K562 (cell line): ENCODE data around the gene GCNT2.

Source experiments
- BACH1 ChIP-seq: fragments of 200-800 bp; sonication (Bioruptor generic); IDR thresholded peaks from 2 replicates; pipeline ENCODE4 v1.6.1; 2016; ENCODE audit warnings: missing genetic modification characterization, missing compliant biosample characterization
- CHD7 ChIP-seq: fragments of 200-600 bp; sonication (generic); IDR thresholded peaks from one replicate; pipeline ENCODE4 v1.6.1; 2012; ENCODE audit warnings: mild to moderate bottlenecking, low read depth, low read length, inconsistent platforms
- LEF1 ChIP-seq: fragments of 450-650 bp; IDR thresholded peaks from 2 replicates; pipeline ENCODE4 v1.6.1; 2016; ENCODE audit warnings: mild to moderate bottlenecking
- YY1 ChIP-seq, 3 experiments: IDR thresholded peaks; 2 replicates each; pipeline ENCODE4 v1.6.1; 2011; ENCODE audit warnings: low read length in 2 of 3, mild to moderate bottlenecking in 2 of 3, moderate library complexity in 2 of 3, borderline replicate concordance in 1 of 3, control low read depth in 1 of 3, low read depth in 1 of 3; ENCODE audit not compliant: insufficient read depth in 3 of 3, insufficient replicate concordance in 2 of 3, control insufficient read depth in 1 of 3, insufficient read length in 1 of 3; ENCODE audit errors: extremely low read depth in 1 of 3
- ZNF324 ChIP-seq: fragments of 250-450 bp; sonication (Bioruptor Pico); IDR thresholded peaks from 2 replicates; pipeline ENCODE4 v1.4.0; 2020; ENCODE audit warnings: mild to moderate bottlenecking
- TF ChIP-seq, protein P1 (sequence below), 3 experiments: fragments of 200-800 bp in 1 of 3; sonication (Bioruptor generic) in 1 of 3; sonication (generic) in 1 of 3; formaldehyde crosslinking in 1 of 3; IDR thresholded peaks; 2 replicates each; pipeline versions ENCODE4 v1.6.1 to v1.8.0; 2016 to 2022; ENCODE audit warnings: mild to moderate bottlenecking in 2 of 3, missing compliant biosample characterization in 2 of 3, missing genetic modification characterization in 2 of 3, missing genetic modification reagents in 1 of 3
- TF ChIP-seq, protein P2 (sequence below): fragments of 450-650 bp; formaldehyde crosslinking; IDR thresholded peaks from 2 replicates; pipeline ENCODE4 v1.4.0; 2020; ENCODE audit warnings: mild to moderate bottlenecking, moderate library complexity
- TF ChIP-seq, protein P3 (sequence below), 2 experiments: fragments of 450-650 bp in 1 of 2; sonication (generic) in 1 of 2; formaldehyde crosslinking; conservative IDR thresholded peaks; 2 replicates each; pipeline versions ENCODE4 v1.4.0 to v1.8.1; 2020 to 2022; ENCODE audit warnings: mild to moderate bottlenecking in 1 of 2, missing genetic modification reagents in 1 of 2

- TF ChIP-seq LEF1 (no peak), YY1 (IDR thresholded peaks at IDR 0.05; ENCODE audit: borderline replicate concordance in 1 of 3, control insufficient read depth in 1 of 3, extremely low read depth in 1 of 3, insufficient read depth in 3 of 3, insufficient read length in 1 of 3, insufficient replicate concordance in 2 of 3, low read depth in 1 of 3, low read length in 2 of 3) (no peak), ZNF324 (CRISPR knock-in tag) (no peak), BACH1 (tag) (no peak), CHD7 (no peak)
- TF ChIP-seq, protein P1, sequence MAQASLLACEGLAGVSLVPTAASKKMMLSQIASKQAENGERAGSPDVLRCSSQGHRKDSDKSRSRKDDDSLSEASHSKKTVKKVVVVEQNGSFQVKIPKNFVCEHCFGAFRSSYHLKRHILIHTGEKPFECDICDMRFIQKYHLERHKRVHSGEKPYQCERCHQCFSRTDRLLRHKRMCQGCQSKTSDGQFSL (CRISPR knock-in tag; IDR thresholded peaks at IDR 0.05), result no peak
- TF ChIP-seq, protein P1 (tag; IDR thresholded peaks at IDR 0.05), result no peak
- TF ChIP-seq, protein P2, sequence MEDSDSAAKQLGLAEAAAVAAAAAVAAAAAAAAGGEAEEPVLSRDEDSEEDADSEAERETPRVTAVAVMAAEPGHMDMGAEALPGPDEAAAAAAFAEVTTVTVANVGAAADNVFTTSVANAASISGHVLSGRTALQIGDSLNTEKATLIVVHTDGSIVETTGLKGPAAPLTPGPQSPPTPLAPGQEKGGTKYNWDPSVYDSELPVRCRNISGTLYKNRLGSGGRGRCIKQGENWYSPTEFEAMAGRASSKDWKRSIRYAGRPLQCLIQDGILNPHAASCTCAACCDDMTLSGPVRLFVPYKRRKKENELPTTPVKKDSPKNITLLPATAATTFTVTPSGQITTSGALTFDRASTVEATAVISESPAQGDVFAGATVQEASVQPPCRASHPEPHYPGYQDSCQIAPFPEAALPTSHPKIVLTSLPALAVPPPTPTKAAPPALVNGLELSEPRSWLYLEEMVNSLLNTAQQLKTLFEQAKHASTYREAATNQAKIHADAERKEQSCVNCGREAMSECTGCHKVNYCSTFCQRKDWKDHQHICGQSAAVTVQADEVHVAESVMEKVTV, result no peak
- TF ChIP-seq, protein P3, sequence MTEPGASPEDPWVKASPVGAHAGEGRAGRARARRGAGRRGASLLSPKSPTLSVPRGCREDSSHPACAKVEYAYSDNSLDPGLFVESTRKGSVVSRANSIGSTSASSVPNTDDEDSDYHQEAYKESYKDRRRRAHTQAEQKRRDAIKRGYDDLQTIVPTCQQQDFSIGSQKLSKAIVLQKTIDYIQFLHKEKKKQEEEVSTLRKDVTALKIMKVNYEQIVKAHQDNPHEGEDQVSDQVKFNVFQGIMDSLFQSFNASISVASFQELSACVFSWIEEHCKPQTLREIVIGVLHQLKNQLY (CRISPR knock-in tag; conservative IDR thresholded peaks at IDR 0.05), result no peak
Measured at GRCh38 chr6:10507298-10507697, 13.9 kb upstream of the GCNT2 start.
